GM20000 (cell line): Measurements from ENCODE around the gene TTC23L.

Source experiments
- DNase-seq: peaks from one replicate; pipeline ENCODE4 v3.0.0; 2012; ENCODE audit warnings: low spot score
- CTCF ChIP-seq: IDR thresholded peaks from 2 replicates; pipeline ENCODE4 v1.5.1; 2012; ENCODE audit warnings: mild to moderate bottlenecking, control low read depth; ENCODE audit errors: extremely low read depth, missing control alignments

TTC23L gene

GRCh38 chr5:34927785-34928184, 88.8 kb downstream of the TTC23L start:
- no peak for DNase-seq
- no peak for TF ChIP-seq CTCF

- DNase-seq = no peak
- TF ChIP-seq CTCF = no peak
Measured at GRCh38 chr5:34928267-34928666, 89.3 kb downstream of the TTC23L start.

- no peak for TF ChIP-seq CTCF
- peak; percentile 99 for DNase-seq
Measured at GRCh38 chr5:34929134-34929719, 90.3 kb downstream of the TTC23L start, which contains the start of gene DNAJC21. Gene DNAJC21, plus strand, starts transcription at chr5:34929559. Its CDS starts 261 bp downstream, at chr5:34929820.

GRCh38 chr5:34929720-34930461, 90.9 kb downstream of the TTC23L start:
- DNase-seq = peak; percentile 91
- no peak for TF ChIP-seq CTCF

GRCh38 chr5:34930462-34930844, 91.5 kb downstream of the TTC23L start:
- no peak for DNase-seq
- no peak for TF ChIP-seq CTCF

GRCh38 chr5:34930870-34931269, 91.9 kb downstream of the TTC23L start:
- no peak for DNase-seq
- TF ChIP-seq CTCF = no peak

GRCh38 chr5:34932947-34933346, 94.0 kb downstream of the TTC23L start:
- no peak for DNase-seq
- no peak for TF ChIP-seq CTCF
